Activated CD8-positive, alpha-beta memory T cell treated with anti-CD3 and anti-CD28 coated beads for 36 hours (primary cell): ENCODE data around the gene INTS6L. TPM values are rescaled to one million over a fixed set of nuclear protein-coding genes. Genes with fewer than 3 reads are reported as not detected.
"Not testable (repeated sequence)": the region's sequence is repeated elsewhere in the genome, so short reads cannot be mapped to it uniquely, and the experiment has no call there.

Experiments
- CTCF ChIA-PET: fragments of 350-600 bp; sonication (Branson Sonifier 250); formaldehyde crosslinking; loops from one replicate; lab custom pipeline; 2021; ENCODE audit warnings: antibody characterized with exemption; lab: Charles Lee
- POLR2A ChIA-PET: fragments of 350-600 bp; sonication (Branson Sonifier 250); formaldehyde crosslinking; loops from one replicate; lab custom pipeline; 2021; ENCODE audit warnings: antibody characterized with exemption; lab: Charles Lee
- total RNA-seq, 2 experiments: library from RNA; stranded (reverse); gene quantifications; one replicate each; pipeline ENCODE4 v1.2.3, GENCODE V29; 2021

INTS6L gene
- total RNA-seq, 2 experiments from 2014 or later = 19.1 to 19.4 TPM

DNA sequence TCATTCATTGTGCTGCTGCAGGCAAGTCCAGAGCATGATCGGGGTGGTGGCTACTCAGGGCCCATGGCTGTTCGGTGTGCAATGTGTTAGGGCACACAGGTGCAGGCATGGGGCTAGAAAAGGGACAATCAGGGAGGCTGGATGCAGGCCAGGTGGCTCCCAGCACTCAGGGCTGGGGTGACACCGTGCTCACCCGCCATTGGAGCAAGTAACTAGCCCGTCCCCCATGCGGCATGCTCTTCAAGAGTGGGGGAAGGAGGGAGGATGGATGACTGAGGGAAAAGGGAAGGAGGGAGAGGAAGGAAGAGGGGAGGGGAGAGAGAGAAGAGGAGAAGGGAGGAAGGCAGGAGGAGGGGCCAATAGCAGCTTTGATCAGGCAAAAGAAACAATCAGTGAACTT, 64.7 kb downstream of the INTS6L start:
- ChIA-PET CTCF (no interaction called here), POLR2A (no interaction called here)

DNA sequence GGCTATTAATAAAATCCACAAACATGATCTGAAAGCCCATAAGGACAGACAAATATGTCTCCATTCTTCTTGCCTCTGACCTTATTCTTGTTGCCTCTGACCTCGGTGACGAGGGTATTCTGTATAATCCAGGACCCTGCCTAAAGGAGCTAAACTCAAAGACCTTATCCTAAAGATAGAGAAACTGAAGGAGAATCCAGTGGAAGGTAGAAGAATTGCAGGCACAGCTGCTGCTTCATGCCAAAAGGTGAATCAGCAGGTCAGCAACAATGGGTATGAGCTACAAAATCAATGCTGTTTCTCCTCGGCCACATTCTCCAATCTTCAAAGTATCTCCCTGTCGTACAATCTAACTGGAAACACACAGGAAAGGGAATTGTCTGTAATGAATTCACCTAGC, 71.4 kb downstream of the INTS6L start:
- POLR2A ChIA-PET = no interaction called here
- CTCF ChIA-PET = no interaction called here

DNA sequence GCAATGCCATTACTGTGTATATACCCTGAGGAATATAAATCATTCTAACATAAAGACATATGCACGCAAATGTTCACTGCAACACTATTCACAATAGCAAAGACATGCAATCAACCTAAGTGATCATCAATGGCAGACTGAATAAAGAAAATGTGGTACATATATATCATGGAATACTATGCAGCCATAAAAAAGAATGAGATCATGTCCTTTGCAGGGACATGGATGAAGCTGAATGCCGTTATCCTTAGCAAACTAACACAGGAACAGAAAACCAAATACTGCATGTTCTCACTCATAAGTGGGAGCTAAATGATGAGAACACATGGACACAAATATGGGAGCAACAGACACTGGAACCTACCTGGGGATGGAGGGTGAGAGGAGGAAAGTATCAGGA, 73.6 kb downstream of the INTS6L start:
- CTCF ChIA-PET, POLR2A ChIA-PET: not testable (repeated sequence)

DNA sequence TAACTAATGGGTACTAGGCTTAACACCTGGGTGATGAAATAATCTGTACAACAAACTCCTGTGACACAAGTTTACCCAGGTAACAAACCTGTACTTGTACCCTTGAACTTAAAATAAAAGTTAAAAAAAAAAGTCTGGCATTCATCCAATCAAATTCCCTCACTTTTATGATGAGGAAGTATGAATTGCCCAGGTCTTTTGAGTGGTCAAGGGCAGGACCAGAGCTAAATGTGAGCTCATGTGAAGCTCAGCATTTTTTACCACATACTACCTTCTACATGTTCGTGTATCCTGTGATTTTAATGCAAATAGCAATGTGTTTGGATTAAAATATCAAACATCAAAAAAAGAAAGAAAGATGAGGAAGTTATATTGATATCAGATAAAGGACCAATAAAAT, 74.0 kb downstream of the INTS6L start:
- CTCF ChIA-PET, POLR2A ChIA-PET: not testable (repeated sequence)

DNA sequence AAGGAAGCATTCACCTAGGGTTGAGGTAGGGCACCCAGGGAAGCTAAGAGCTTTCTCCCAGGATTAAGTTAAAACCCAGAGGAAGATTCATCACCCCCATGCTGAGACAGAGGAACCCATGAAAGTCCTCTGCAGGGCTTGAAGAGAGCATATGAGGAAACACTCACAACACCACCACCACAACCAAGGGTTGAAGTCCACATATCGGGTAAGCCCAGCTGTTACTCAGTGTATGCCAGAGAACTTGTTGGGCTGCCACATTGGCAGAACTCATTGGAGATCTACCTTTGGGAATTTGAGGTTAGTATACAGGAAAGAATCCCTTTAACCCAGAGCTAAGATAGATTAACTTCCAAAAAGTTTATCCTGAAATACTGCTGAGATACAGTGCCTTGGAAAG, 75.1 kb downstream of the INTS6L start:
- CTCF ChIA-PET = no interaction called here
- POLR2A ChIA-PET = no interaction called here

DNA sequence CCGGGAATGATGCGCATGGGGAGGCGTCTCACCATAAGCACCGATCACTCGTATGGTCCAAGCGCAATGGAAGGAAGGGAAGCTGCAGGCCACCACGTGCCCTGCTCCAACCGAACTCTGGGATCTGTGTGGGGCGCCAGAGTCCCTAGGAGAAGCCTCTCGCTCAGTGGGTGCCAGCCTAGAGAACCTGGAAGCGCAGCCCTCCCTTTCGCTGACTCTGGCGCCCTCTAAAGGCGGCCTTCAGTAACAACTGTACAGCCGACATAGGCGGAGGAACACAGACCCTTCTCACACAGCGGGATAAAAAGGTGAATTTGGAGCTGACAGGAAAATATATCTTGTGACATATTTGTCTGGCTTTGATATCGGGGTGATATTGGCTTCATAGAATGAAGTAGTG, 76.0 kb downstream of the INTS6L start:
- ChIA-PET CTCF (no interaction called here), POLR2A (no interaction called here)

DNA sequence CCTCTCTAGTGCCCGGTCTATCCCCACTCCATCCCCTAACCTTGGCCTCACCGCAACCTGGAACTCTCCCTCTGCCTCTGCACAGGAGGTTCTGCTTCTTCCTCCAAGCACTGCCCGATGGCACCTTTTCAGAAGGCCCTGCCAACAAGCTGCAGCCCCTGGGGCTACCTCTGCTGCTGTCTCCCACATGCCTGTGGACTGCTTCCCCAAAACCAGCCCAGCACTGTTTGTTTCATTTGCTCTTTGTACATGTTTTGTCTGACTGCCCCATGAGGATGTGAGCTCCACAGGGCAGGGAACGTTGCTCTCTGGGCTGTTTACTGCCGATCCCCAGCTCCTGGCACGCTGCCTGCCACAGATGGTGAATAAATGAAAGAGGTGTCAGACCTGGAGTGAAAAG, 85.4 kb downstream of the INTS6L start:
- ChIA-PET CTCF (no interaction called here), POLR2A (no interaction called here)

DNA sequence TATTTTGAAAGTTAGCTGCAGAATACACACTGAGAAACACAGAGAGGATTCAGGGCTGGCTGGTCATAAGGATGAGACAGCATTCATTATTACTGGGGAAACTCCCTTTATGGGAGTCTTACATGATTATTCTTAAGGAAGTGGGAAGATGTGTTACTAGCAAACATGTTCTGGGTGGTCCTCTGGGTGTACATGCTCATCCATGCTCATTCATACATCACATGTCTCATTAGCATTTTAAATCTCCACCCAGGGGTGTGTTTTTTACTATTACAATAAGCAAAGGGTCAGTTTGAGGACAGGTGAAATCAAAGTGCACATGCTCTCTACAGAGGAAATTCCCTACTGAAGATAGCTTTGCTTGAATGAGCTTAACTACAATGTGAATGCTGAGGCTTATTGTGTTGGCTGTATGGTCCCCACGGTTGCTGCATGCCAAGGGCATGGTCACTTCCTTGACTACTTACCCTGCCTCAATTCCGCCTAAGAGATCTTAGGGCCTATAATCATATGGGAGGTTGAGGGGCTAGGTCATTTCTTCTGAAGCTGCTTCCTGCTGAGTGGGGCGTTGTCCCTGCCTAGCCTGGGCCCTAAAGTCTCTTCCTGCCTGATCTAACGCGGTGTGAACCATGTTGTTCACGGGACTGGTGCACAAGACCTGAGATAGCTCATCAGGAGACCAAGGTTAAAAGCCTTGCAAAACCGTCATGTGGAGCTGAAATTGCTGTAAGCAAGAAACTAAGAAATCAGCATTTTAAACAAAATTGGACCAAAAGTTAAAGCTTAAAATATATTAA, 104.1 kb downstream of the INTS6L start:
- CTCF ChIA-PET, POLR2A ChIA-PET: not testable (repeated sequence)

DNA sequence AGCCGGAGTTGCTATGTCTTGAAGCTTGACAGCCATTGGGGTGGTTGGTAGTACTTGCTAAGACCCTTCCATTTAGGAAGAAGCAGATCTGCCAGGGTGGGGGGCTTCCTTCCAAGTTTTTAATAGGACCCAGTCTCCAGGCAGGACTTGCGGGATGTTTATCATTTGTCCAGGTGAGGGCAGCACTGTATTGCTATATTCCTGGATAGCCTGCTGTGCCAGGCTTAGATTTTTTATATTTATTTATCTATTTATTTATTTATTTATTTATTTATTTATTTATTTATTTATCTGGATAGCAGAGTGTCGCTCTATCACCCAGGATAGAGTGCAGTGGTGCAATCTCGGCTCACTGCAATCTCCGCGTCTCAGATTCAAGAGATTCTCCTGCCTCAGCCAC, 105.5 kb downstream of the INTS6L start:
- CTCF ChIA-PET = no interaction called here
- POLR2A ChIA-PET = no interaction called here

DNA sequence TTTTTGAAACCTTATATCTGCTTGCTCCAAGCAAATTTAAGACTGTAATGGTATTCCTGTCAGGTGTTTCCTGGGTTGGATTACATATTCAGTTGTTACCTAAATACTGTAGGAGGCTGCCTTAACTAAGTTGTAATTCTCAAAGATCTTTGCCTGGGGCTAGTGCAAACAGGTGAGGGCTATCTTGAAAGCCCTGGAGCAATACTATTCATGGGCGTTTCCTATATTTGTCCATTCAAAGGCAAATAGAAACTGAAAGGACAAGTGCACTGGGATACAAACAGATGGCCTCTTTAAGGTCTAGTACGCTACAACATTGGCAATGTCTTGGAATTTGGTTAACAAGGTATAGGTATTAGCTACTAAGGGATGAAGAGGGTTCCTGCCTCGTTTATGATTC, 108.9 kb downstream of the INTS6L start:
- ChIA-PET POLR2A (no interaction called here), CTCF (no interaction called here)

Other genes starting within 250 kb of the INTS6L start
- gene ETDC, start 211.2 kb upstream of the INTS6L start, total RNA-seq = not detected
- 1 to 10 TPM; 4.6 to 5.1 TPM for gene ZNF75D, start 176.6 kb upstream of the INTS6L start, total RNA-seq
- gene ZNF449, start 175.9 kb upstream of the INTS6L start, total RNA-seq = 1 to 10 TPM; 1.1 to 1.2 TPM
- gene SMIM10L2A, start 98.7 kb upstream of the INTS6L start, total RNA-seq = under 1 TPM; 0.38 to 0.61 TPM
- not detected for gene CT45A1, start 193.0 kb downstream of the INTS6L start, total RNA-seq
- not detected for gene CT45A3, start 247.5 kb downstream of the INTS6L start, total RNA-seq